Measurements from ENCODE around the gene PLS3.

PLS3 gene

DNA sequence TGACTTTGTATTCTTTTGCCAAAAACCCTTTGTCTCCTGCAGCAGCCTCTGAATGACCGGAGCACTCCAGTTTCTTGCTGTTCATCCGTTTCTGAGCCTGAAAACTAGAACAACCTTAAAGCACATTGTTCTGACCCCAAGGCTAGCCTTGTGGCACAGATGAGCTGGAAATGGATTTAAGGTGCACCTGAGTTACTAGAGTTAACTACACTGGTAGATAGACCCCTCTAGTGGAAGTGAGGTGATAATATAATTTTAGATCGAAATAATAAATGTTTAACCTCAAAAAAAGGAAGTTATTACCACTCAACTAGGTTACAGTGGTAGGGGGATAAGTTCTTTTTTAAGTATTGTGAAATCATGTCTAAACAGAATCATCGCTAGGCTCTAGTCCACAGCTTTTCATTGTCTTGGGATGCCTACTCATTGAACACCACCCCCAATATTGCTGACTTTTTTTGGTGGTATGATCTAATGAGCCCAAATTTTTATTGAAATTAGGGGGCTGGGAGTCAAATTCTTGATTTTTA lies 2.7 kb downstream of the PLS3 start:
- ChIA-PET CTCF (no interaction called here), POLR2A (no interaction called here)
- no peak for TF ChIP-seq CTCF (IDR thresholded peaks at IDR 0.05; ENCODE audit: control extremely low read depth, extremely low read depth, low read depth, missing control alignments)
- no peak for DNase-seq (ENCODE audit: extremely low spot score)

- no peak for TF ChIP-seq CTCF (IDR thresholded peaks at IDR 0.05; ENCODE audit: control extremely low read depth, extremely low read depth, low read depth, missing control alignments)
- POLR2A ChIA-PET, result no interaction called here
- DNase-seq (ENCODE audit: extremely low spot score), result no peak
- CTCF ChIA-PET, result no interaction called here
Measured at GRCh38 chrX:115564243-115564642, 3.3 kb downstream of the PLS3 start.

DNA sequence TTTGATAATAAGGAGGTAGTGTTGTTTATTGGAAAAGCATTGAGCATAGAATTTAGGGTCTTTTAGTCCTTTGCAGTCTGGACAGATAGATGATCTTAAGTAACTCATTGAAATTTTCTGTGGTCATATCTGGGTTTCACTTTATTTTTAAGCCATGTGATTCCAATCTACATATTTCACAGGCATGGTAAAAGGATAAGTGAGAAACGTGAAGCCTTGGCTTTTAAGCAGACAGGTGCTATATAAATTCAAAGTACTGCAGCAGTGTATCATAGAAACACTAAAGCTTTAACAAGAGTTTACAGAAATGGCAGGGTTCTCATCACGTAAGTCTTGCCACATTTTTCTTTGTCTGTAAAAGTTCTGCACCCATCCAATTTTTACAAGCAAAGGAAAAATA lies 4.9 kb downstream of the PLS3 start:
- POLR2A ChIA-PET, result no interaction called here
- CTCF ChIA-PET, result no interaction called here
- TF ChIP-seq CTCF (IDR thresholded peaks at IDR 0.05; ENCODE audit: control extremely low read depth, extremely low read depth, low read depth, missing control alignments), result no peak
- no peak for DNase-seq (ENCODE audit: extremely low spot score)

GRCh38 chrX:115571712-115572111 lies 10.7 kb downstream of the PLS3 start:
- POLR2A ChIA-PET, result no interaction called here
- CTCF ChIA-PET, result no interaction called here

GRCh38 chrX:115573185-115573584 lies 12.2 kb downstream of the PLS3 start:
- CTCF ChIA-PET, result interaction anchor here (0.7 kb wide), 1 partner anchor 50 kb away, joined by 3 read pairs; no protein-coding TSS in a partner anchor

More at GRCh38 chrX:115571712-115572111, 10.7 kb downstream of the PLS3 start:
- no peak for TF ChIP-seq CTCF (IDR thresholded peaks at IDR 0.05; ENCODE audit: control extremely low read depth, extremely low read depth, low read depth, missing control alignments)
- DNase-seq (ENCODE audit: extremely low spot score), result no peak

GRCh38 chrX:115576676-115577075 lies 15.7 kb downstream of the PLS3 start:
- POLR2A ChIA-PET, result no interaction called here

More at GRCh38 chrX:115573185-115573584, 12.2 kb downstream of the PLS3 start:
- DNase-seq (ENCODE audit: extremely low spot score), result no peak
- POLR2A ChIA-PET, result no interaction called here
- TF ChIP-seq CTCF (IDR thresholded peaks at IDR 0.05; ENCODE audit: control extremely low read depth, extremely low read depth, low read depth, missing control alignments), result no peak

More at GRCh38 chrX:115576676-115577075, 15.7 kb downstream of the PLS3 start:
- no peak for TF ChIP-seq CTCF (IDR thresholded peaks at IDR 0.05; ENCODE audit: control extremely low read depth, extremely low read depth, low read depth, missing control alignments)
- no peak for DNase-seq (ENCODE audit: extremely low spot score)
- CTCF ChIA-PET, result no interaction called here

Measured in GM10248 (cell line).